SK-N-DZ (cell line): ENCODE measurements around the gene JAG2.
"Not testable (repeated sequence)": the region's sequence is repeated elsewhere in the genome, so short reads cannot be mapped to it uniquely, and the experiment has no call there.

Source experiments
- DNase-seq: peaks from one replicate; pipeline ENCODE4 v3.0.0-alpha.2; 2015; ENCODE audit warnings: low spot score

The JAG2 gene

GRCh38 chr14:105117710-105118385 is 50.7 kb downstream of the JAG2 start:
- no peak for DNase-seq

- no peak for DNase-seq
Observed at GRCh38 chr14:105117257-105117646, 51.3 kb downstream of the JAG2 start.

- no peak for DNase-seq
Observed at GRCh38 chr14:105116451-105117256, 51.9 kb downstream of the JAG2 start.

GRCh38 chr14:105109243-105109642 is 59.3 kb downstream of the JAG2 start:
- DNase-seq, result not testable (repeated sequence)

GRCh38 chr14:105108516-105108864 is 60.1 kb downstream of the JAG2 start:
- DNase-seq, result no peak

- DNase-seq, result no peak
Observed at GRCh38 chr14:105107781-105108515, 60.6 kb downstream of the JAG2 start.

- no peak for DNase-seq
Observed at GRCh38 chr14:105107351-105107750, 61.2 kb downstream of the JAG2 start.

- no peak for DNase-seq
Observed at GRCh38 chr14:105105158-105105557, 63.4 kb downstream of the JAG2 start.

- DNase-seq, result no peak
Observed at GRCh38 chr14:105102893-105103292, 65.7 kb downstream of the JAG2 start.

GRCh38 chr14:105102361-105102870 is 66.2 kb downstream of the JAG2 start:
- DNase-seq, result no peak

GRCh38 chr14:105100910-105101309 is 67.7 kb downstream of the JAG2 start:
- no peak for DNase-seq

- DNase-seq, result no peak
Observed at GRCh38 chr14:105099778-105100177, 68.8 kb downstream of the JAG2 start.

GRCh38 chr14:105098316-105098715 is 70.3 kb downstream of the JAG2 start:
- no peak for DNase-seq

GRCh38 chr14:105097794-105098127 is 70.8 kb downstream of the JAG2 start:
- no peak for DNase-seq

GRCh38 chr14:105096206-105096875 is 72.2 kb downstream of the JAG2 start:
- DNase-seq, result no peak

GRCh38 chr14:105095236-105095805 is 73.3 kb downstream of the JAG2 start:
- no peak for DNase-seq

GRCh38 chr14:105094193-105094907 is 74.2 kb downstream of the JAG2 start:
- no peak for DNase-seq

- DNase-seq, result peak; percentile 12
Observed at GRCh38 chr14:105093431-105094192, 75.0 kb downstream of the JAG2 start.

- DNase-seq, result no peak
Observed at GRCh38 chr14:105093038-105093430, 75.5 kb downstream of the JAG2 start.
